Activated CD4-positive, CD25-positive, alpha-beta regulatory T cell (primary cell): ENCODE results near the gene SHMT2.

Experiments
- DNase-seq, 4 experiments: peaks; one replicate each; lab custom pipeline; 2025; lab: John Stamatoyannopoulos, UW

The SHMT2 gene

DNA sequence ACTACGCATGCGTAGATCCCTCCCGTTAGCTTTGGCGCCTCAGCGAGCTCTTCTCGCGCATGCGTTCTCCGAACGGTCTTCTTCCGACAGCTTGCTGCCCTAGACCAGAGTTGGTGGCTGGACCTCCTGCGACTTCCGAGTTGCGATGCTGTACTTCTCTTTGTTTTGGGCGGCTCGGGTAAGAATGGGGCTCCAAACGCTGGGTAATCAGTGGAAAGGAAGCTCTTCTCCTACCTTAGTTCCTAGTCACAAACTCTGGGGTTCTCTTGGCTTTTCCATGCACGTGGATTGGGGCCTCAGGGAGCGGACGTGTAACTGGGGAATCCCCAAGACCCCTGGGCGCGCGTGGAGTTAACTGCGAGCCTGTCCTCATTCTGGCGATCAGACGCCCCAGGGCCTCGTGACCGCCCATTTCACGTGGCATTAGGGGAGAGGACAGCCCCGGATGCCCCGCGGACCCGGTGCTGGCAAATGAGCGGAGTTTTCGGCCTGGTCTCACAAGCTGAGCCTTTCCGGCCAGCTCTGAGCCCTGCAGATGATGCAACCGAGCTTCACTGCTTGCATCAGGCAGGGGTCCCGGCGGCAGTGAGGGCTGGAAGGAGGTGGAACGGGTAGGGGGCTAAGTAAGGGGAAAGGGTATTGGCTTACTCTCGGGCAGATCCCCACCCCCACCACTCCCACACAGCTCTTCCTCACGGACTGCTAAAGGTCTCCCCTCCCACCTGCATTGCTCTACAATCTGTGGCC, at the start of gene SHMT2:
TSS of gene SHMT2 (plus strand) at position 78 of the 747 bp plus-strand sequence. CDS start at position 146, 68 bp downstream.
- peak; percentile 78 to 81 (median 80) for DNase-seq

DNA sequence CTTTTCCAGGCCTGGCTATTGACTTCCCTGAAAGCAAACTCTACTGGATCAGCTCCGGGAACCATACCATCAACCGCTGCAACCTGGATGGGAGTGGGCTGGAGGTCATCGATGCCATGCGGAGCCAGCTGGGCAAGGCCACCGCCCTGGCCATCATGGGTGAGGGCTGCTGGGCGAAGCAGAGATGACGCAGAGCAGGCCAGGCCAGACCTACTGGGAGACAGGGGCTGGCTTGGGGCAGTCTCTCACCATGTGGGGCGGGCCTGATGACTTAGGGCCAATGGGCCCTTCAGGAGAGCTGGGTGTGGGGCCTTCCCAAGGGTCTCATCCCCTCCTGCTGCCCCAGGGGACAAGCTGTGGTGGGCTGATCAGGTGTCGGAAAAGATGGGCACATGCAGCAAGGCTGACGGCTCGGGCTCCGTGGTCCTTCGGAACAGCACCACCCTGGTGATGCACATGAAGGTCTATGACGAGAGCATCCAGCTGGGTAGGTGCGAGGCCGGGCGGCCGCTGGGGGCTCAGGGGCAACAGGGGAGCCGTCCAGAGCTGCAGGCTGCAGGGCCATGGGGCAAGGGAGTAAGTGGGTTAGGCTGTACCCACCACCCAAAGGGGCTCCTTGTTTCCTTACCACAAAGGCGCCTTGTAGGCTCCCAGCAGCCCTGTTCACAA, 49.1 kb upstream of the SHMT2 start:
- no peak for DNase-seq

DNA sequence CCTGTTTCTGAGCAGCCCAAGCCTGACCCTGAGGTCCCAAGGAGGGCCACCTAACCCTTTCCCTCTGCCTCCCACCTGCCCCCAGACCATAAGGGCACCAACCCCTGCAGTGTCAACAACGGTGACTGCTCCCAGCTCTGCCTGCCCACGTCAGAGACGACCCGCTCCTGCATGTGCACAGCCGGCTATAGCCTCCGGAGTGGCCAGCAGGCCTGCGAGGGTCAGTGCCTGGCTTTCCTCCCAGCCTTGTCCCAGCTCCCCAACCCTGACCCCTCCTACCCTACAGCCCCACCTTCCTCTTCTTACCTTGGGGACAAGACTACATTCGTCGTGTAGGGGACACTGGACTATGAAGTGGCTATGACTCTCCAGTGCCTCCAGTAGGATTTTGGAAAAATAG, 48.4 kb upstream of the SHMT2 start:
- no peak for DNase-seq

DNA sequence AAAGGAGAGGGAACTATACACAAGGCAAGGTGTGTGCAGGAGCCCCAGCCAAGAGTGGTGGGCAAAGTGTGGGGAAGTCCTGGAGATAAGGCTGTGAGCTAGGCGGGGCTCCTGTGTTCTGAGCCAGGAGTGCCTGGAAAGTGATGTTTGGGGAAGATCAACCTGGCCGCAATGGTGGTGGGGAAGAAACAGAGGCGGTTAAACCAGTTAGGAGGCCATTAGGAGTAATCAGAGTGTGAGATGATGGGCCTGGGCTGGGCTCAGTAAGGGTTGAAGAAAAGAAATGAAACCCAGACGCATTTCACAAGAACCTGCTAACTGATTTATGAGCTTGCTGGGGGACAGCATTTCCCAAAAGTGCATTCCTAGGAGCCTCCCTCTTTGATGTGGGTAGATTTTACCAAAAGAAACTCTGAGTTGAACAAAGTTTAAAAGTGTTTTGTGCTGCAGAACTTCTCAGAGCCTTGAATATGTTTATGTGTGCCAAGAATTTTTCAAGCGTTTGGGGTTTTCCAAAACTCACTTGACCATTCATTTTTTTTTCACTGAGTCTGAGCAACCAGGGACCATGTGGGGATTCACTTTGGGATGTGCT, 47.9 kb upstream of the SHMT2 start:
- no peak for DNase-seq

DNA sequence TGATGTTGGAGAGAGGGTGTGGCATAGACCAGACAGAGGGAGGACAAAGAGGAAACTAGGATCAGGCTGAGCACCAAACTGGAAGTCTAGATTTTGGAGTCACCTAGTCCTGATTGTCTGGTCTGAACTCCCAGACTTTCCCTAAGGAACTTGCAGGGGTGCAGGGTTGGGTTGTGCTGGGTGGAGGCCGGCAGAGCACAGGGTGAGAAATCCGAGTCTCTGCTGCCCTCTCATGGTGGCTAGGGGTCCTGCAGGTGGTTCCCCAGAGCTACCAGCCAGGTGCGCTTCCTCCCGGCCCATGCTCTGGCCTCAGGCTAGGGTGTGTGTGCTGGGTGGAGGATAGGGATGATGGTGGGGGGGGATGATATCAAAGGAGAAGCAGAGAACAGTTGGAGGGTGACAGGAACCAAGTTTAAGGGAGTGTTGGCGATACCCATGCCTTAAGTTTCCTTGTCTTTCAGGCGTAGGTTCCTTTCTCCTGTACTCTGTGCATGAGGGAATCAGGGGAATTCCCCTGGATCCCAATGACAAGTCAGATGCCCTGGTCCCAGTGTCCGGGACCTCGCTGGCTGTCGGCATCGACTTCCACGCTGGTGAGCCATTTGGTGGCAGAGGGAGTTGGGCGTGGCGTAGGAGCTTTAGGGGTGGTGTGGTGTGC, 46.5 kb upstream of the SHMT2 start:
- peak; percentile 67 to 73 (median 69) for DNase-seq

DNA sequence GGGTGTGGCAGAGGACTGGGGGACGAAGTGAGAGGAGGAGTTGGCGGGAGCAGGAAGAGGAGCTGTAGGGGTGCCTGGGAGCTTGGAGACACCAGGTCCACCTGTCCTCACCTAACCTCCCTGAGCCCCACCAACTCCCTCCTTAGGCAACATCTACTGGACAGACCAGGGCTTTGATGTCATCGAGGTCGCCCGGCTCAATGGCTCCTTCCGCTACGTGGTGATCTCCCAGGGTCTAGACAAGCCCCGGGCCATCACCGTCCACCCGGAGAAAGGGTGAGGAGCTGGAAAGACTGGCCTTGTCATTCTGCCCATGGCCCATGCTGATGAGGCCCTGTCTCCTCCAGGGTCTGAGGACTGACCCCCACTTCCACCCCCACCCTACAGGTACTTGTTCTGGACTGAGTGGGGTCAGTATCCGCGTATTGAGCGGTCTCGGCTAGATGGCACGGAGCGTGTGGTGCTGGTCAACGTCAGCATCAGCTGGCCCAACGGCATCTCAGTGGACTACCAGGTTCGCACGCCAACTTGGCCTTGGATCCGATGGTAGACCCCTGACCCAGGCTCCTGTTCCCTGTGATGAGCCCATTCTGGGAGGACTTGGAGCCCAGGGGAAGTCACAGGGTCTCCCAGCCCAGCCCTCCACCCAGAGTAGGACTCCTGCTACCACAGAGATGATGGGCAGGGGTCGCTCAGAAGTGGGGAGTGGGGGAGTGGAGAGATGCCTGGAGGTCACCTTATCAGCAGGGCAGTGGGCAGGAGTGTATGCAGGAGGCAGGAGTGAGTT, 45.4 kb upstream of the SHMT2 start:
- DNase-seq = no peak

DNA sequence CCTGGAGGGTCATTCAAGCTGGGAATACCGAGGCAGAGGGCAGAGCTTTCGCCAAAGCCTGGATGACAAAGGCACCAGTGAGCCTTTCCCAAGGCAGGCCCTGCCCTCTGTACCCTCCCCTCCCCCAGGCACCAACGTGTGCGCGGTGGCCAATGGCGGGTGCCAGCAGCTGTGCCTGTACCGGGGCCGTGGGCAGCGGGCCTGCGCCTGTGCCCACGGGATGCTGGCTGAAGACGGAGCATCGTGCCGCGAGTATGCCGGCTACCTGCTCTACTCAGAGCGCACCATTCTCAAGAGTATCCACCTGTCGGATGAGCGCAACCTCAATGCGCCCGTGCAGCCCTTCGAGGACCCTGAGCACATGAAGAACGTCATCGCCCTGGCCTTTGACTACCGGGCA, 44.1 kb upstream of the SHMT2 start:
- DNase-seq = no peak

DNA sequence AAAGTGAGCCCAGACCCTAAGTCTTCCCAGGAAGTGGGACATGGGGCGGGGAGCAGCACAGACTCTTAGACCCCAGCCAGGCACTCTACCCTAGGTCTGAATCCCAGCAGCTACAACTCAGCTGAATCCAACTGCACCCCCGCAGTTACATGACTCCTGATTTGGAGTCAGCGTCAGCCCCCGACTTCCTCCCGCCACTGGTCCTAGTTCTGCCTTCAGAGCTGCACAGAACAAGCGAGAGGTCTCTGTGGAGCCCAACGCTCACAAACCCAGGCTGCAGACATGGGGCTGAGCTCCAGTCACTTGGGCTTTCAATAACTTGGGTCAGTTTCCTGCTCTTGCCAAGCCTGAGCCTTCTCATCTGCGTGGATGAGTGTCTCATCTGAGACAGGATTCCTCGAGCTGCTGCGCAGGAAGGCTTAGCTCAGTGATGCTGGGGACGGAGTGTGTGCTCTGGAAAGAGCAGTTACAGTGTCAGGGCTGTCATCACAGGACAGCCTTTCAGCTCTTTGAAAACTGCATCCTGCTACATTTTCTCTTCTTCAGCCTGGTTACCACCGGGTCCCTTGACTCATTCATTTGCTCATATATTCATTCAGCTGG, 43.5 kb upstream of the SHMT2 start:
- DNase-seq = no peak

DNA sequence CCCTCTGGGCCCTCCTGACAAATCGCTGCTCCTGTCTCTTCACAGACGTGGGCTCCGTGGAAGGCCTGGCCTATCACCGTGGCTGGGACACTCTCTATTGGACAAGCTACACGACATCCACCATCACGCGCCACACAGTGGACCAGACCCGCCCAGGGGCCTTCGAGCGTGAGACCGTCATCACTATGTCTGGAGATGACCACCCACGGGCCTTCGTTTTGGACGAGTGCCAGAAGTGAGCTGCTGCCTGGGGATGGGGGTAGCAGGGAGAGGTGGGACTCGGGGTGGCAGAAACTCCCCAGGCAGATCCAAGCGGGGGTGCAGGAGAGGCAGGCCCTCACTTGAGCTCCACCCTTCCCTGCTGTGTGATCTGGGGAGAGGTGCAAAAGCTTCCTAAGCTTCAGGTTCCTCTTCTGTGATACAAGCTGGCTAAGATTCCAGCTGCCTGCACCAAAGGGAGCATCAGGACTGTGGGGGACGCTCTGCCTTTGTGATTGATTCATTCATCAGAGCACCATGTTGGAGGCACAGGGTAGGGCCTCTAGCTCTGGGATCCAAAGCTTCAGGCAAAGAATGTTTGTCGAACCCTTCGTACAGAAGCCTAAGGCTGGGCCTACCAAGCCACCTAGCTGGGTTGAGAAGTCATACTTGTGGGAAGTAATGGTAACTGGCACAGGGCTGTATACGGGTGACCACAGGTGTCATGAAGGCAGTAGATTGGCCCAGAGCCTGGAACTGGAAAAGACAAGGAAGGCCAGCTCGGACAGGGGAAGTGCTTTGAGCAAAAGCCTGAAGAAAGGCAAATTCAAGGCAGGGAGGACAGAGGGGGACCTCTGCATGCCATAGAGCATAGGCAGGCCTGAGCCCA, 42.1 kb upstream of the SHMT2 start:
- DNase-seq = no peak

DNA sequence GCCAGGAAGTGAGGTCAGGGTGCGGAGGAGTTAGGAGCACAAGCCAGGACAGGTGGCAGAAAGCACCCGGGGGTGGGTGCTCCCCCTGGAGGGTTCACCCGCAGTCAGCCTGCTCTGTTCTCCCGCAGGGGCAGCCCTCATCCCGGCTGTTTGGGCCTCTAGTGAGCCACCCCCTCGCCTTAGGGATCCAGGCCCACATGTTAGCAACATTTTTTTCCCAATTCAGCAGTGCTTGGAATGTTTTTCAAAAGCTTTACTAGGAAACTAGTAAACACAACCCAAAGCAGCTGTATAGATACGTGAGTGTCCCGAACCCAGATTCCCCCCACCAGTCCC, 41.5 kb upstream of the SHMT2 start:
- no peak for DNase-seq

DNA sequence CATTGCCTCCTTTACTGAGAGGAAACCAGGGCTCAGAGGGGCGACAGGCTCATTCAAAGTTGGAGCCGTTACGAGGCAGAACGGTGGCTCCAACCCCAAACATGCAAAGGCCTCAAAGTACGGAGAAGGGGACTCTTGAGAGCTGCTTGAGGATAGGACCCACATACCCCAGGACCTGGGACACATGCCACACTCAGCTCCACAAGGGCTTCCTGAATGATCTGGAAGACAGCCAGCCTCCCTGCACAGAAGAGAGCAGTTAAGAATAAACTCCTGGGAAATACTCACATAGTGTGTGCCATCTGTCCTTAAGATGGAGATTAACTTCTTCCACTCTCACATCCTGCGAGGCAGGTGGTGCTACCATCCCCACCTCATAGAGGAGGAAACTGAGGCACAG, 39.5 kb upstream of the SHMT2 start:
- no peak for DNase-seq

DNA sequence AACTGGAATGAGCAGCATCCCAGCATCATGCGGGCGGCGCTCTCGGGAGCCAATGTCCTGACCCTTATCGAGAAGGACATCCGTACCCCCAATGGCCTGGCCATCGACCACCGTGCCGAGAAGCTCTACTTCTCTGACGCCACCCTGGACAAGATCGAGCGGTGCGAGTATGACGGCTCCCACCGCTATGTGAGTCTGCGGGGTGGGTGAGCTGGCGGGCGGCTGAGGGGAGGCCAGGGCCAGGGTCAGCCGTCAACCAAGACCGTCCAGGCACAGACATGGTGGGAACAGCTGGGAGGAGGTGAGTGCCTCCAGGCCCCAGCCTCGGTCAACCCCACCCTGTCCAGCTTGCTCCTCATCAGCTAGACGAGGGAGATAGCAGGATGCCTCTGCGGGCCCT, 38.7 kb upstream of the SHMT2 start:
- no peak for DNase-seq

DNA sequence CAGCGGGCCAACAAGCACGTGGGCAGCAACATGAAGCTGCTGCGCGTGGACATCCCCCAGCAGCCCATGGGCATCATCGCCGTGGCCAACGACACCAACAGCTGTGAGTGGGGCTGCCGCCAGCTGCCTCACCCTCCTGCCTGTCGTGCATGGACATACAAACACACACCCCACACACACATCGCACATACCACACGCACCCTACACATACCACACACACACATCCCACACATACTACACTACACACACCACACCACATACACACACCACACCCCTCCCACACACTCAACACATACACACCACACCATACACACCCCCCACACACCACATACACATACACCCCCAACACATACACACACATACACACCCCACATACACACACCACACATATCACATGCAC, 38.1 kb upstream of the SHMT2 start:
- no peak for DNase-seq

DNA sequence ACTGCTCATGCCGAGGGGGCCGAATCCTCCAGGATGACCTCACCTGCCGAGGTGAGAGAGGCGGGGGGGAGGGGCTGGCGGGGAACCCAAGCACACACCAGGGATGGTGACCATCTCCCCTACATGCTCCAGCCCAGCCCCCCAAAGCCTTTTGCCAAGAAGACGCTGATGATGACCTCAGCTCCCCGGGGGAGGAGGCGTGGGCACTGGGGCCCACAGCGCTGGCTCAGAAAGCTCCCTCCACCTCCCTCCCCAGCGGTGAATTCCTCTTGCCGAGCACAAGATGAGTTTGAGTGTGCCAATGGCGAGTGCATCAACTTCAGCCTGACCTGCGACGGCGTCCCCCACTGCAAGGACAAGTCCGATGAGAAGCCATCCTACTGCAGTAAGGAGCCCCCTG, 36.6 kb upstream of the SHMT2 start:
- no peak for DNase-seq

DNA sequence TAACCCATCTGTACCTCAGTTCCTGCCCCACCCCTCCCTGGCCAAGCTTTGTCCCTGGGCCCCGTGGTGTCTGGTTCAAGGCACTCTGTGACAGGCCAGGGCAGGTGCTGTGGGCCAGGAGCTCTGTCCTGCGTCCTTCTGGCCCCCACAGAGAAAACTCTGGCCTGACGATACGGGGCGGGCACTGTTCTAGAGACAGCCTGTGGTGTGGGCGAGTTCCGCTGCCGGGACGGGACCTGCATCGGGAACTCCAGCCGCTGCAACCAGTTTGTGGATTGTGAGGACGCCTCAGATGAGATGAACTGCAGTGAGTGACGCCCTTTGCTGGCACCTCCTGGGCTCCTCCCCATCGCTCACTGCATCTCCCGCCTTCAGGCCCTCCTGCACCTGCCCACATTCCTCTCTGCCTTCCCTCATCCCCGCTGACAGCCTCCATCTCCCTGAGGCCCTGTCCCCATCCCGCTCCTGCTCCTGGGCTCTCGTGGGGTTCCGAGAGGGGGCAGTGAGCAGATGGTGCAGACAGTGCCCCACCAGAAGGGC, 35.7 kb upstream of the SHMT2 start:
- DNase-seq = no peak

DNA sequence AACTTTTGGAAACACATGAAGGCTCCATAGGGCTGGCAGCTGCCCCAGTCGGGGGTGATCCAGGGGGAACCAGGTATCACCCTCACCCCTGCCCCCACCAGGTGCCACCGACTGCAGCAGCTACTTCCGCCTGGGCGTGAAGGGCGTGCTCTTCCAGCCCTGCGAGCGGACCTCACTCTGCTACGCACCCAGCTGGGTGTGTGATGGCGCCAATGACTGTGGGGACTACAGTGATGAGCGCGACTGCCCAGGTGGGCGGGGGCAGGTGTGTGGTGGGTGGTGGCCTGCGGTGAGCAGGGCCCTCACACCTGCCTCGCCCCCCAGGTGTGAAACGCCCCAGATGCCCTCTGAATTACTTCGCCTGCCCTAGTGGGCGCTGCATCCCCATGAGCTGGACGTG, 35.3 kb upstream of the SHMT2 start:
- DNase-seq = no peak

DNA sequence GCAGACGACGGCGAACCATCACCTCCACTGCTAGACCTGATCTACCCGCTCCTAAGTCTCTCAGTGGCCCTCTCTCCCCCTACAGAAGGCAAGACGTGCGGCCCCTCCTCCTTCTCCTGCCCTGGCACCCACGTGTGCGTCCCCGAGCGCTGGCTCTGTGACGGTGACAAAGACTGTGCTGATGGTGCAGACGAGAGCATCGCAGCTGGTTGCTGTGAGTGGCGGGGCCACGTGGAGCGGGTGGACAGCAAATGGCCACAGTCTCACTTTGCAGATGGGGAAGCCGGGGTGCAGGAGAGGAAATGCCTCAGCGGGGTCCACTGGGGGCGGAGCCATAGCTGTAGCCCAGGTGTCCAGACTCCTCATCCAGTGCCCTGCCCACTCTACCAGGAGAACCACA, 34.3 kb upstream of the SHMT2 start:
- DNase-seq = no peak

DNA sequence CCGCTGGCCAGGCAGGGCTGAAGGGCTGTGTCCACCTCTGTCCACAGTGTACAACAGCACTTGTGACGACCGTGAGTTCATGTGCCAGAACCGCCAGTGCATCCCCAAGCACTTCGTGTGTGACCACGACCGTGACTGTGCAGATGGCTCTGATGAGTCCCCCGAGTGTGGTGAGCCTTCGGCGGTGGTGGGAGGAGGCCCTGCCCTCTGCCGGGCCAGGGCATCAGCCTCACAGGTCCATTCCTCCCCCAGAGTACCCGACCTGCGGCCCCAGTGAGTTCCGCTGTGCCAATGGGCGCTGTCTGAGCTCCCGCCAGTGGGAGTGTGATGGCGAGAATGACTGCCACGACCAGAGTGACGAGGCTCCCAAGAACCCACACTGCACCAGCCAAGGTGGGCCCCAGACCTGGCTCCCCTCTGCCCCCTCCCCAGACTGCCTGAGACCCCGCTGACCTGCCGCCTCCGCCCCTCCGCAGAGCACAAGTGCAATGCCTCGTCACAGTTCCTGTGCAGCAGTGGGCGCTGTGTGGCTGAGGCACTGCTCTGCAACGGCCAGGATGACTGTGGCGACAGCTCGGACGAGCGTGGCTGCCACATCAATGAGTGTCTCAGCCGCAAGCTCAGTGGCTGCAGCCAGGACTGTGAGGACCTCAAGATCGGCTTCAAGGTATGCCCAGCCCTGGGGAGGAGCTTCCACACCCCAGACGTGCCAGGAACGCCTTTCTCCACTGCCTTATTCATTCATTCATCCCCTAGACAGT, 33.7 kb upstream of the SHMT2 start:
- DNase-seq = no peak

DNA sequence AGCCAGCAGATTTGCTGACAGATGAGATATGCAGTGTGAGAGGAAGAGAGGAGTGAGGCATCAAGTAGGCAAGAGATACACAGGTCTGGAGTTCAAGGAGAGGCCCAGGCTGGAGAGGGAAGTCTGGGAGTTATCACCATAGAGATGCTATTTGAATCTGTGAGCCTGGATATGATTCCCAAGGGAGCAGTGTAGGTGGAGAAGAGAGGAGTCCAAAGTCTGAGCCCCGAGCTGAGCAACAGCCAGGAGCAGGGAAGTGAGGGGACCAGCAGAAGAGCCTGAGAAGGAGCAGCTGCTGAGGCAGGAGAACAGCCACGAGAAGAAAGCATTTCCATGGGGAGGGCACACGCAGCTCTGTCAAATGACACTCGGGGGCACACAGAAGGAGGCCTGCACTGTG, 33.1 kb upstream of the SHMT2 start:
- no peak for DNase-seq

DNA sequence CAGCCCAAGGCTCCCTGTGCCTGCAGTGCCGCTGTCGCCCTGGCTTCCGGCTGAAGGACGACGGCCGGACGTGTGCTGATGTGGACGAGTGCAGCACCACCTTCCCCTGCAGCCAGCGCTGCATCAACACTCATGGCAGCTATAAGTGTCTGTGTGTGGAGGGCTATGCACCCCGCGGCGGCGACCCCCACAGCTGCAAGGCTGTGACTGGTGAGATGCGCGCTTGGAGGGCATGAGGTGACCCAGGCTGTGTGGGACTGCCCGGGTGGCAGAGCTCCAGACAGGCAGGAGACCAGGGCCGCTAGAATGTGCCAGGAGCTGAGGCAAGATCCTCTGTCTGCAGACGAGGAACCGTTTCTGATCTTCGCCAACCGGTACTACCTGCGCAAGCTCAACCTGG, 32.6 kb upstream of the SHMT2 start:
- no peak for DNase-seq
